Activated effector memory CD4-positive, alpha-beta T cell treated with anti-CD3 and anti-CD28 coated beads, Interleukin-2, amount 50 U/mL, for 16 hours (primary cell): ENCODE measurements around the gene ST8SIA5.

ENCODE experiments used
- DNase-seq: peaks from one replicate; pipeline ENCODE4 v3.0.0-alpha.2; 2020

ST8SIA5 gene

GRCh38 chr18:46623541-46623940, 133.3 kb downstream of the ST8SIA5 start:
- no peak for DNase-seq

GRCh38 chr18:46622999-46623398, 133.9 kb downstream of the ST8SIA5 start:
- no peak for DNase-seq

- no peak for DNase-seq
Measured at GRCh38 chr18:46622451-46622850, 134.4 kb downstream of the ST8SIA5 start.

- DNase-seq = no peak
Measured at GRCh38 chr18:46621871-46622270, 135.0 kb downstream of the ST8SIA5 start.

DNA sequence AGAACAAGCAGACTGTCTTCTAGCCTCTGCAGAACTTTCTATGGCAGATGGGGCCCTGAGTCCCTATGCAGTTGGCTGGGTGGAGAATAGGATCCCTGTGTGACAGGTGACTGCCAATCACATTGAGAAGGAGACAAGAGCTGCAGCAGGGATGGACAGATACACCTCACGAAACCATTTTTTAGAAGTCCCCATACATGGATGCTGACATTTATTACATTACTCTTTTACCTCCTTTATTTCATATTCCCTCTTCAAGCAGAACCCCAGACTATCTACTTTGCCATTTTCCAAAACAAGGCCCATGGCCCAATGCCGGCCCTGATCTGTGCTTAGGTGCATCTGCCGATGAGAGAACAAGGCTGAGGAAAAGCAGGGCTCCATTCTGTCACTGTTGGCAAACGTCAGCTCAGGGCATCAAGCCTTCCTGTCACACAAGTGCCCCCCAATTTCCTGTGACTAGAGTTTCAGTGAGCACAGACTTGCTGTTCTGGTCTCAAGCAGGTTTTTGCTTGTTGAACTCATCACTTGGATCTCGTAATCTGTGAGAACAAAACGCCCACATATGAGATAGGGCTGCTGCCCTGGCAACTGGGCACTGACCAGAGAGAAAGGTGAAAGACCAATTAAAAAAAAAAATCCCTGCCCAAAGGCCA, 135.6 kb downstream of the ST8SIA5 start:
- DNase-seq = no peak

- no peak for DNase-seq
Measured at GRCh38 chr18:46619559-46619958, 137.3 kb downstream of the ST8SIA5 start.
